HG02943 (cell line): ENCODE measurements around the gene RGS7.
"Not testable (repeated sequence)": the region's sequence is repeated elsewhere in the genome, so short reads cannot be mapped to it uniquely, and the experiment has no call there.

Experiments used
- ATAC-seq: cut with Tn5 transposase; IDR thresholded peaks from one replicate; pipeline ENCODE4 v1.9.1; 2021; ENCODE audit warnings: mild to moderate bottlenecking, low read depth, moderate library complexity; ENCODE audit not compliant: unreplicated experiment

RGS7 gene

DNA sequence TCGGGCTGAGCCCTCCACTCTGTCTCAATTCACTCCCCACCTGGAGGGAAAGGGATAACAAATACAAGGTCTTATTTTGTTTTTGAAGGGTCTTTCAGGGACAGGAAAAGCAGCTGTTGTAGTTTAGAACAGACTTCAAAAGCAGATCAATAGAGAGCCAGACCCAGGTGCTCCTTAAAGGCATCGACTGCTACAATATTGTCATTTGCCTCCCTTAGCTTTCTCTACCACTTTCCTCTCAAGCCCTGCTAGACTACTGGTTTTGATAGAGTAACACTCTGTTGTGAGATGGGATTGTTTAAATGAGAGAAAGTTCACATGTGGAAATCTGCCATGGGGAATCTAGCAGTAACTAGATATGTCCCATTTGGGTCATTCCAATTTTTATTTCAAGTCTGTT, 24.0 kb downstream of the RGS7 start:
- ATAC-seq: no peak

- no peak for ATAC-seq
Measured at GRCh38 chr1:241332037-241332409, 25.0 kb downstream of the RGS7 start.

GRCh38 chr1:241331328-241332036, 25.5 kb downstream of the RGS7 start:
- no peak for ATAC-seq

- peak; percentile 71 for ATAC-seq
Measured at GRCh38 chr1:241330619-241331327, 26.2 kb downstream of the RGS7 start.

GRCh38 chr1:241325456-241325855, 31.5 kb downstream of the RGS7 start:
- no peak for ATAC-seq

DNA sequence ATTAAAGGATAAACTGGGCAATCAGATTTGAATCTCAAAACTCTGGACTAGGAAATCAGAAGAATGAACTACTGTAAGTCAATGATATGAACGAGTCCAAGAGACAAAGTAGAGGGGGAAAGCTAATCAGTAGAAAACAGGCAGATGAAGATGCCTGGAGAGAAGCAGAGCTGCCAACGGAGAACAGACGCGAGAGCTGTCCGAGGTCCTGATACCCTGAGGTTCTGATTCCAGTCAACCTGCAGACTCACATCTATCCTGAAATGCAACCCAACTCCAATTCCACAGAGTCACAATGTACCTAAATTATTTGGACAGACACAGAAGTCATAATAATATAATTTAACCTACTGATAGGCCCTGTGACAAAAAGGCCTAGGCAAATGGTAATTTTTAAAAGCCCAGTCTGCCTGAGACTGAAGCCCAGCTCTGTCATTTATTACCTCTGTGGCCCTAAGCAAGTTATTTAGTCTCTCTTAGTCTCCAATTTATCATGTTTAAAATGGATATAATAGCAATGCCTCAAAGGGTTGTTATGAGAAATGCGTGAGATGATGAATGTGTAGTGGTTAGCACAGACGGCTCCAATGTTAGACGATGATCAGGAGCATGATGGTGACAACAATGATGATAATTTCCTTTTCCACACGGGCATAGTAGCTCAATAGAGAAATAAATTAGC, 33.4 kb downstream of the RGS7 start:
- no peak for ATAC-seq

DNA sequence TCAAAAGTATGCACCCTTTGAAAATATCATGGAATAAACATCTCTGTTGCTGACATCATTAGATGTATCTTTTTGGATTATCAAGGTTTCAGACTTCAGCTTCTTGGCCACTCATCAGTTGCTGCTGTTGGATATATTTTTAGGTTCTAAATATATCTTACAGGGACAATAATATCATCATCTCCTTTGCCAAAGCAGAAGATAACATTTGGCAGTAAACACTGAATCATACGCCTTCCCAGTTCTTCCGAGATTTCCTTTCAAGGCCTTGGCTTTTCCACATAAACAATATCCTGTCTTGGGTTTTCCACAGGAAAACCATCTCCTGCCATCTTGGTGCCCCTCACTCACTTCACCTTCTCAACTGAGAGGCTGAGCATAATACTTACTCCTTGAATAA, 39.3 kb downstream of the RGS7 start:
- ATAC-seq: no peak

- ATAC-seq: no peak
Measured at GRCh38 chr1:241316372-241316771, 40.6 kb downstream of the RGS7 start.

- ATAC-seq: no peak
Measured at GRCh38 chr1:241311056-241311746, 45.8 kb downstream of the RGS7 start.

DNA sequence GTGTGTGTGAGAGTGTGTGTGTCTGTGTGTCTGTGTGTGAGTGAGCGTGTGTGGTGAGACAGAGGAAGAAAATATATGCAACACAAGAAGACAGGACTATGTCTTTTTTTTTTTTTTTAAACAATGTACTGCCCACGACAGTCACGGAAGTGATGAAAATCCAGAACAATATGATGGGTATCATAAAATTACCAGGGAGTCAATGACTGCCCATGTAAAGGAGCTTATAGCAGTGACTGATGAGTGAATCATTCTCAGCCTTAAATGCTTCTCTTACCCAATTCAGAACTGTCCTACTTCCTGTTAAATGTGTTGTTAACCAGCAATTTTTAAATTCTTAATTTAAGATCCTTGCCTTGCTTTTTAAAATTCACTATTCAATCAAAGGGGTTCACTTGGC, 46.6 kb downstream of the RGS7 start:
- ATAC-seq: no peak

- no peak for ATAC-seq
Measured at GRCh38 chr1:241309651-241310050, 47.4 kb downstream of the RGS7 start.

DNA sequence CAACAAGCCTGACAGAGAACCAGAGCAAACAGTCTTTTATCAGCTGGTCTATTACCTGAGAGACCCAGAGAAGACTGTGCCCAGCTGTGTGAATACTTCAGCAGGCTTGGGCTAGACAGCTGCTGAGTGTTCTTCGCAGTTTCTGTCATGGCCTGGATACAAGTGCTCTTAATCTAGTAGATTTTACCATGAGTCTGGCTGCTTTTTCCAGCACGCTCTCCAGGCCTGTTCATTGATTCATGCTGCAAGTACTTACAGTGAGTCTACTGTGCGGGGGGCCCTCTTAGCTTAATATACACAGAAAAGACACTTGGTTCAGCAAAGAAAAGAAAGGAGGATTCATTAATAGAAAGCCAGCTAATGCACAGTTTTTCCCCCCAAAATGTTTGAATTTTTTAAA, 48.5 kb downstream of the RGS7 start:
- ATAC-seq: no peak

- no peak for ATAC-seq
Measured at GRCh38 chr1:241308011-241308410, 49.0 kb downstream of the RGS7 start.

GRCh38 chr1:241306125-241306790, 50.7 kb downstream of the RGS7 start:
- no peak for ATAC-seq

- ATAC-seq: not testable (repeated sequence)
Measured at GRCh38 chr1:241302024-241302423, 55.0 kb downstream of the RGS7 start.

GRCh38 chr1:241299347-241299746, 57.7 kb downstream of the RGS7 start:
- no peak for ATAC-seq

DNA sequence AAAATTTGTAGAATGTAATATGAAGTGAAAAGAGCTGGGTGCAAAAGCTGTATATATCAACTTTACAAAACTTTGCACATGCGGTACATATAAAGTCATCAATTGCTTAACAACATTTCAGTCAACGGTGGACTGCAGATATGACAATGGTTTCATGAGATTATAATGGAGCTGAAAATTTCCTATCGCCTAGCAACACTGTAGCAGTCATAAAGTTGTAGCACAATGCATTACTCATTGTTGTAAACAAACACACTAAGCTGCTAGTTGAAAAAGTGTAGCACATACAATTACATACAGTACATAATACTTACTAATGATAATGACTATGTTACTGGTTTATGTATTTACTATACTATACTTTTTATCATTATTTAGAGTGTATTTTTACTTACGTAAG, 64.0 kb downstream of the RGS7 start:
- ATAC-seq: no peak

GRCh38 chr1:241291548-241291947, 65.5 kb downstream of the RGS7 start:
- ATAC-seq: not testable (repeated sequence)

GRCh38 chr1:241286486-241286885, 70.5 kb downstream of the RGS7 start:
- ATAC-seq: no peak

GRCh38 chr1:241276391-241276790, 80.6 kb downstream of the RGS7 start:
- no peak for ATAC-seq

DNA sequence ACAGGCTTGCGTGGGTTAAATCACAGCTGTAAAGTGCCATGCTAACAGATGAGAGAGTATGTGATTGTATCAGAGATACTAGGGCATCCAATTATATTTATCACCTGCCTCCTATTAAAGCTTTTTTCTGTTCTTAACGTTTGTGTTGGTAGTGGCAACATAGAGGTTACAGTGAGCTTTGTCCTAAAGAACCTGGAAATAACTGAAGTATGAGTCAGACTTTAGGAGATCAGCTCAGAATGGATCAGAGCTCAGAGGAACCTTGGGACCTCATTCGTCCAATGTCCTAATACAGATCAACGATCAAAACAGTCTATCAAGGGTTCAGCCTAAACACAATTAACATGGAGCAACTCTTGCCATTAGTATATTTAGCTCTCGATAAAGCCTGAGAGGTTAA, 81.0 kb downstream of the RGS7 start:
- ATAC-seq: no peak
